Epithelial cell of esophagus (primary cell): ENCODE measurements around the gene DNAJC13.

Source experiments
- DNase-seq: peaks from one replicate; pipeline ENCODE4 v3.0.0; 2010; ENCODE audit warnings: low read depth
- H3K4me3 ChIP-seq: 2 replicates; pipeline ENCODE4 v1.5.1; 2011; ENCODE audit warnings: mild to moderate bottlenecking, low read length, control low read depth
- CTCF ChIP-seq: IDR thresholded peaks from 2 replicates; pipeline ENCODE4 v1.5.1; 2011; ENCODE audit warnings: low read depth, mild to moderate bottlenecking, low read length, control low read depth, inconsistent platforms; ENCODE audit not compliant: insufficient read depth; ENCODE audit errors: missing control alignments

The DNAJC13 gene

DNA sequence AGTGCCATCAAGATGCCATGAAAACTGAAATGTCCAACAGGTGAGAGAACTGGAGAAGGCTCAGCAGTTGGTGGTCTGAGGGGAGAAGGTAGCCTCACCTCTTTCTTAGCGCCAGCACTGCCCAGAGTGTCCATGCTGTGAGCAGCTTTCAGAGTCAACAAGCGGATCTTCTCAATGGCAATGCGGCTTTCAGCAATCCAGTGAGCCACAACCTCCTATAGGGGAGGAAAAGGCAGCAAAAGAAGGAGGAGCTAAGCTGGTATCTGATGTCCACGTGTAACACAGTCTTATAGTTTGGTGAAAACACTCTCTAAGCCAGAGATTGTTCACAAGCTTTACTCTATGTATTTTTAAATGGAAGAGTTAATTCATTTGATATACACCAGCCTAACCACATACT lies 143.7 kb downstream of the DNAJC13 start:
- no peak for DNase-seq
- no peak overlapping the region for H3K4me3 ChIP-seq
- no peak for TF ChIP-seq CTCF

- TF ChIP-seq CTCF = no peak
- no peak for DNase-seq
- no peak overlapping the region for H3K4me3 ChIP-seq
Measured at GRCh38 chr3:132563420-132564069, 146.2 kb downstream of the DNAJC13 start.

GRCh38 chr3:132564070-132564465 lies 146.8 kb downstream of the DNAJC13 start:
- no peak for DNase-seq
- no peak overlapping the region for H3K4me3 ChIP-seq
- no peak for TF ChIP-seq CTCF

GRCh38 chr3:132568422-132568821 lies 151.1 kb downstream of the DNAJC13 start:
- H3K4me3 ChIP-seq = no peak overlapping the region
- DNase-seq = no peak
- TF ChIP-seq CTCF = no peak

DNA sequence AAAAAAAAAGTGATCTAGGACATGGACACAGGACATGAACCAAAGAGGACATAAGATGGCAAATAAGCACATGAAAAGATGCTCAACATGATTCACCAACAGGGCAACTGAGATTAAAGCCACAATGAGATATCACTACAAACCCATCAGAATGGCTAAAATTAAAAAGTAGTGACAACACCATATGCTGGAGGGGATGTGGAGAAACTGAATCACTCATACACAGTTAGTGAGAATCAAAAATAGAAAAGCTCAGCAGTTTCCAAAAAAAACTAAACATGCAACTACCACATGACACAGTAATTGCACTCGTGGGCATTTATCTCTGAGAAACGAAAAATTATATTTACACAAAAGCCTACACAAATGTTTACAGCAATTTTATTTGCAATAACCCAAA lies 151.9 kb downstream of the DNAJC13 start:
- no peak overlapping the region for H3K4me3 ChIP-seq
- no peak for DNase-seq
- no peak for TF ChIP-seq CTCF

- no peak for TF ChIP-seq CTCF
- no peak overlapping the region for H3K4me3 ChIP-seq
- DNase-seq = no peak
Measured at GRCh38 chr3:132569580-132569979, 152.3 kb downstream of the DNAJC13 start.

- H3K4me3 ChIP-seq = no peak overlapping the region
- DNase-seq = no peak
- no peak for TF ChIP-seq CTCF
Measured at GRCh38 chr3:132570016-132570415, 152.7 kb downstream of the DNAJC13 start.
